Measurements from ENCODE around the gene VPS35L. TPM values are rescaled to one million over a fixed set of nuclear protein-coding genes. Genes with fewer than 3 reads are reported as not detected.
A peak's percentile ranks its signal among the peaks of the same experiment; 100 is the strongest.

Gene VPS35L
- total RNA-seq, 2 donors from 2014 or later = 58.8 to 74.0 TPM

GRCh38 chr16:19688396-19689024, 133.0 kb downstream of the VPS35L start:
- Histone ChIP-seq H3K36me3 (no peaks in the 10 kb centered on the region), H3K4me3 (no peak overlapping the region), H3K9me3 (no peaks in the 10 kb centered on the region), H3K27ac (no peak overlapping the region), H3K27me3 (replicated peaks; ENCODE audit: insufficient read depth) (no peaks in the 10 kb centered on the region), H3K4me1 (replicated peaks) (no peaks in the 10 kb centered on the region)
- TF ChIP-seq POLR2A (IDR thresholded peaks at IDR 0.05) (no peak), POLR2AphosphoS5 (IDR thresholded peaks at IDR 0.05) (peak; percentile 4)
- no peak for DNase-seq (ENCODE audit: low spot score)
- intact Hi-C loops (cut with DNase I) = no loop called here
- 76% methylated on average over 18 of the region's 18 CpGs for WGBS

- Histone ChIP-seq H3K36me3 (no peaks in the 10 kb centered on the region), H3K4me3 (no peak overlapping the region), H3K9me3 (no peaks in the 10 kb centered on the region), H3K4me1 (replicated peaks) (no peaks in the 10 kb centered on the region), H3K27me3 (replicated peaks; ENCODE audit: insufficient read depth) (no peaks in the 10 kb centered on the region), H3K27ac (no peak overlapping the region)
- 100% methylated on average over 5 of the region's 5 CpGs for WGBS
- DNase-seq (ENCODE audit: low spot score) = no peak
- intact Hi-C loops (cut with DNase I) = no loop called here
- TF ChIP-seq POLR2AphosphoS5 (IDR thresholded peaks at IDR 0.05) (no peak), CTCF (IDR thresholded peaks at IDR 0.05) (no peak), POLR2A (IDR thresholded peaks at IDR 0.05) (no peak)
These were observed 133.8 kb downstream of the VPS35L start for GRCh38 chr16:19689342-19689741.

- Histone ChIP-seq H3K27ac (peak overlapping the region in 1 of 2 donors; percentile 15), H3K4me1 (replicated peaks) (no peaks in the 10 kb centered on the region), H3K36me3 (no peaks in the 10 kb centered on the region), H3K9me3 (no peaks in the 10 kb centered on the region), H3K4me3 (no peak overlapping the region), H3K27me3 (replicated peaks; ENCODE audit: insufficient read depth) (no peaks in the 10 kb centered on the region)
- intact Hi-C loops (cut with DNase I) = no loop called here
- TF ChIP-seq CTCF (IDR thresholded peaks at IDR 0.05) (no peak), POLR2A (IDR thresholded peaks at IDR 0.05) (no peak), POLR2AphosphoS5 (IDR thresholded peaks at IDR 0.05) (no peak)
- 50% methylated on average over 4 of the region's 4 CpGs for WGBS
- DNase-seq (ENCODE audit: low spot score) = no peak
These were observed 134.7 kb downstream of the VPS35L start for GRCh38 chr16:19690196-19690595.

- Histone ChIP-seq H3K9me3 (no peaks in the 10 kb centered on the region), H3K27ac (peak overlapping the region; percentile 15 to 30), H3K4me3 (no peak overlapping the region), H3K36me3 (no peaks in the 10 kb centered on the region), H3K27me3 (replicated peaks; ENCODE audit: insufficient read depth) (no peaks in the 10 kb centered on the region), H3K4me1 (replicated peaks) (peaks cover 3% of the 10 kb centered on the region)
- intact Hi-C loops (cut with DNase I) = no loop called here
- no peak for DNase-seq (ENCODE audit: low spot score)
- TF ChIP-seq POLR2AphosphoS5 (IDR thresholded peaks at IDR 0.05) = no peak
- no peak for TF ChIP-seq CTCF (IDR thresholded peaks at IDR 0.05)
- no peak for TF ChIP-seq POLR2A (IDR thresholded peaks at IDR 0.05)
- WGBS = 66% methylated on average over 14 of the region's 14 CpGs
These were observed 135.7 kb downstream of the VPS35L start for GRCh38 chr16:19691161-19691711.

- no peak for DNase-seq (ENCODE audit: low spot score)
- Histone ChIP-seq H3K9me3 (no peaks in the 10 kb centered on the region), H3K36me3 (no peaks in the 10 kb centered on the region), H3K27me3 (replicated peaks; ENCODE audit: insufficient read depth) (no peaks in the 10 kb centered on the region), H3K4me3 (no peak overlapping the region), H3K4me1 (replicated peaks) (peaks cover 9% of the 10 kb centered on the region), H3K27ac (no peak overlapping the region)
- 95% methylated on average over 8 of the region's 8 CpGs for WGBS
- intact Hi-C loops (cut with DNase I) = no loop called here
- no peak for TF ChIP-seq POLR2A (IDR thresholded peaks at IDR 0.05)
These were observed 139.5 kb downstream of the VPS35L start for GRCh38 chr16:19694989-19695388.

GRCh38 chr16:19696328-19696727, 140.8 kb downstream of the VPS35L start:
- H3K36me3 ChIP-seq = no peaks in the 10 kb centered on the region
- no peaks in the 10 kb centered on the region for H3K9me3 ChIP-seq
- H3K27me3 ChIP-seq (replicated peaks; ENCODE audit: insufficient read depth) = no peaks in the 10 kb centered on the region
- no peak overlapping the region for H3K4me3 ChIP-seq
- WGBS = 14% methylated on average over 10 of the region's 10 CpGs
- peak overlapping the region; percentile 61 to 62 for H3K27ac ChIP-seq
- DNase-seq (ENCODE audit: low spot score) = peak; percentile 75
- peaks cover 9% of the 10 kb centered on the region for H3K4me1 ChIP-seq (replicated peaks)
- intact Hi-C loops (cut with DNase I) = no loop called here
- TF ChIP-seq POLR2AphosphoS5 (IDR thresholded peaks at IDR 0.05) = peak; percentile 82
- TF ChIP-seq CTCF (IDR thresholded peaks at IDR 0.05) = no peak

All from prostate gland (tissue), 2 donors.